Astrocyte of the cerebellum (primary cell): ENCODE data around the gene RUNX2.

Source experiments
- DNase-seq: peaks from one replicate; pipeline ENCODE4 v3.0.0-alpha.2; 2011; ENCODE audit warnings: low read depth
- H3K4me3 ChIP-seq: 2 replicates; pipeline ENCODE4 v1.5.1; 2011; ENCODE audit warnings: mild to moderate bottlenecking, low read depth, low read length, moderate library complexity
- CTCF ChIP-seq: IDR thresholded peaks from 2 replicates; pipeline ENCODE4 v1.5.1; 2012; ENCODE audit warnings: low read length, low read depth, moderate library complexity, mild to moderate bottlenecking; ENCODE audit errors: missing control alignments
- in situ Hi-C: cut with HindIII; loops from 2 replicates; pipeline ENCODE4 v1.10.0; 2017; ENCODE audit warnings: low sequenced_read_pairs

Gene RUNX2

GRCh38 chr6:45448417-45449389 is 120.6 kb downstream of the RUNX2 start:
- TF ChIP-seq CTCF: no peak
- in situ Hi-C loops: no loop called here
- DNase-seq: no peak
- H3K4me3 ChIP-seq: no peak overlapping the region

GRCh38 chr6:45450132-45450531 is 122.0 kb downstream of the RUNX2 start:
- TF ChIP-seq CTCF: no peak
- in situ Hi-C loops: no loop called here

GRCh38 chr6:45450831-45451230 is 122.7 kb downstream of the RUNX2 start:
- DNase-seq: no peak
- in situ Hi-C loops: no loop called here
- no peak for TF ChIP-seq CTCF
- no peak overlapping the region for H3K4me3 ChIP-seq

More at GRCh38 chr6:45450132-45450531, 122.0 kb downstream of the RUNX2 start:
- no peak overlapping the region for H3K4me3 ChIP-seq
- no peak for DNase-seq

GRCh38 chr6:45454008-45454911 is 126.1 kb downstream of the RUNX2 start:
- no peak overlapping the region for H3K4me3 ChIP-seq
- in situ Hi-C loops: no loop called here
- DNase-seq: peak; percentile 40
- no peak for TF ChIP-seq CTCF

GRCh38 chr6:45455408-45455807 is 127.3 kb downstream of the RUNX2 start:
- in situ Hi-C loops: no loop called here
- no peak overlapping the region for H3K4me3 ChIP-seq
- TF ChIP-seq CTCF: no peak
- DNase-seq: no peak

- H3K4me3 ChIP-seq: no peak overlapping the region
- in situ Hi-C loops: no loop called here
- no peak for DNase-seq
- no peak for TF ChIP-seq CTCF
Observed at GRCh38 chr6:45457141-45457540, 129.0 kb downstream of the RUNX2 start.
